CD4-positive, alpha-beta T cell treated with Interleukin-21 for 1 hour (primary cell): Measurements from ENCODE around the gene CEP57.
A peak's percentile ranks its signal among the peaks of the same experiment; 100 is the strongest.
"Not testable (repeated sequence)": the region's sequence is repeated elsewhere in the genome, so short reads cannot be mapped to it uniquely, and the experiment has no call there.

Source experiments
- DNase-seq: peaks from one replicate; pipeline ENCODE4 v3.0.0-alpha.2; 2020

Gene CEP57

DNA sequence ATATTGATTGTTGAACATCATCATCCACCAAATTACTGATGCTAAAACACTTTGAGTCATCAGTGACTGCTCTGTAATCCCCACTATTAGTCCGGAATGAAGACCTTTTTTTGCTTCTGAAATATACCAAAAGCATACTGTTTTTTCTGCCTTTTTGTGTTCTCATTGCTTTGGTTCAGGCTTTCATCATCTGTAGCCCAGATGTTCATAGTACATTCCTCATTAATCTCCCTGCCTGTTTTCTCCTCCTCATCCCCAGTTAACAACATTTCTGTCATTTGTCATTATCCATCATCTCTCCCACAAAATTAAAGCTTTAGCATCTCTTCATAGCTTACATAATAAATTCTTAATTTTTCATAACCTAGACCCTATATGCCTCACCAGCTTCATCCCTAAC lies 9.2 kb downstream of the CEP57 start:
- no peak for DNase-seq

DNA sequence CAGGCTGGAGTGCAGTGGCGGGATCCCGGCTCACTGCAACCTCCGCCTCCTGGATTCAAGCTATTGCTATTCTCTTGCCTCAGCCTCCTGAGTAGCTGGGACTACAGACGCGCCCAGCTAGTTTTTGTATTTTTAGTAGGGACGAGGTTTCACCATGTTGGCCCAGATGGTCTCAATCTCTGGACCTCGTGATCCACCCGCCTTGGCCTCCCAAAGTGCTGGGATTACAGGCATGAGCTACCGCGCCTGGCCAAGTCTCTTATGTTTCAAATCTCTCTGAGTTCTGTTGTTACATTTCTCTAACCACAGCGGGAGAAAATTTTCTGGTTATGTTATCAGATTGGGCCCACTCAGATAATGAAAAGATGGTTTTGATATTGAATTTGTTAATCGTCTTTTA lies 10.1 kb downstream of the CEP57 start:
- no peak for DNase-seq

DNA sequence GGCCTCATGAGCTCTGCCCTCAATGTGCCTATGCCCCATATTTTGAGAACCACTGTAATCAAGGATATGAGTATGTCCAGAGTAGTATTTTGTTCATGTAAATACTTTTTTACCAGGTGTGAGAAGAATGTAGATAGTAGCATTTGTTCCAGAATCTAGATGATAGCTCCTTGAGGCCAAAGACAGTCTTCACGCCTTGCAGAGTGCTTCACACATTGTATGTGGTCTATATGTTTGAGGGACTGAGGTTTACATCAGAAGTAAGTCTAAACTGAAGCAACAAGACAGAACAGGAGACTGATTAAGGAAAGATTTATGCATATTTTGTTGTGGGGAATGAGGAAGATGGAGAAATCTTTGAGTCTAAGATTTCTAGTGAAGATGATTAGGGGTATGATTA lies 12.5 kb downstream of the CEP57 start:
- DNase-seq: no peak

DNA sequence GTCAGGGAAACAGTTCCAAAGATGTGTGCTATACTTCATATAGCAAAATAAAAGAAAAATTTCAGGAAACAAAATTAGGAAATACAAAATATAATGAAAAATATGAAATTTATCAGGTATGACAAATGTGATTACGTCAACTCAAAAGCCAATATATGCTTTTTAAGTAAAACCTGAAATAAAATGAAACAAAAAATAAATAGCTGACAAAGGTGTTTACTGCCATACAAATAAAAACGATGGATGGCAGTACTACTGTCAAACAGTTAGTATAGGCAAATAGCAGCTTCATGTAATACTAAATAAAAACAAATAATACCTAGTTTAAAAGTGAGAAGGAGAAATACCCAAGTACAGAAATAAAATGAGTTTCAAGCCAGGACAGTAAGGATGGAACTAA lies 13.7 kb downstream of the CEP57 start:
- DNase-seq: no peak

DNA sequence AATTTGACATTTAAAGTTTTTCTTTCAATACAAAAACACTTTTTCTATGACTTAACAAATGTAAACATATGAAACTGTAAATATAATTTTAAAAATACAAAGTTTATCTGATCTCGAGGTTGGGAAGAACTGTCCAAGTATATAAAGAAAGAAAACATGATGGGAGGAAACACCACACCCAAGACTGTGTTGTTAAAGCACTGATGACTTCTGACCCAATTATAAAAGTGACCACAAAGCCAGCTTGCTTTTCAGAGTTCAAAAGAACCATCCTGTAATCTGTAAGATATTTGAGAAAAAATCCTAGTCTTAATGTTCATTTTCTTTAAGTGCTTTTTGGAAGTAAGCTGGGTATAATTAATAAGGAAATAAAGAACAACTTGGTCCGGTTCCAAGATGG lies 15.6 kb downstream of the CEP57 start:
- DNase-seq: no peak

DNA sequence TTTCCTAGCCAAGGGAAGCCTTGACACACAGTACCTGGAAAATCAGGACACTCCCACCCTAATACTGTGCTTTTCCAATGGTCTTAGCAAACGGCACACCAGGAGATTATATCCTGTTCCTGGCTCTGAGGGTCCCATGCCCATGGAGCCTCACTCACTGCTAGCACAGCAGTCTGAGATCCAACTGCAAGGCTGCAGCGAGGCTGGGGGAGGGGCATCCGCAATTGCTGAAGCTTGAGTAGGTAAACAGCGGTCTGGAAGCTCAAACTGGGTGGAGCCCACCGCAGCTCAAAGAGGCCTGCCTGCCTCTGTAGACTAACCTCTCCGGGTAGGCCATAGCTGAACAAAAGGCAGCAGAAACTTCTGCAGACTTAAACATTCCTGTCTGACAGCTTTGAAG lies 16.2 kb downstream of the CEP57 start:
- DNase-seq: not testable (repeated sequence)

DNA sequence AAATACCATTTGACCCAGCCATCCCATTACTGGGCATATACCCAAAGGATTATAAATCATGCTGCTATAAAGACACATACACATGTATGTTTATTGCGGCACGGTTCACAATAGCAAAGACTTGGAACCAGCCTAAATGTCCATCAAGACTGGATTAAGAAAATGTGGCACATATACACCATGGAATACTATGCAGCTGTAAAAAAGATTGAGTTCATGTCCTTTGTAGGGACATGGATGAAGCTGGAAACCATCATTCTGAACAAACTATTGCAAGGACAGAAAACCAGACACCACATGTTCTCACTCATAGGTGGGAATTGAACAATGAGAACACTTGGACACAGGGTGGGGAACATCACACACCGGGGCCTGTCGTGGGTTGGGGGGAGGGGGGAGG lies 20.8 kb downstream of the CEP57 start:
- DNase-seq: not testable (repeated sequence)

DNA sequence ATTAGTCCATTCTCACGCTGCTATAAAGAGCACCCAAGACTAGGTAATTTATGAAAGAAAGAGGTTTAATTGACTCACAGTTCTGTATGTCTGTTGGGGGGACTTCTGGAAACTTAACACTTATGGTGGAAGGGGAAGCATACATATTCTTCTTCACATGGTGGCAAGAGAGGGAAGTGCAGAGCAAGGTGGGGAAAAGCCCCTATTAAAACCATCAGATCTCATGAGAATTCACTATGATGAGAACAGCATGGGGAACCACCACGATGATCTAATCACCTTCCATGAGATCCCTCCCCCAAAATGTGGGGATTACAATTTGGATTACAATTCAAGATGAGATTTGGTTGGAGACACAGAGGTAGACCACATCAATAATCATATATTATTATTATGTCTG lies 25.7 kb downstream of the CEP57 start:
- no peak for DNase-seq

DNA sequence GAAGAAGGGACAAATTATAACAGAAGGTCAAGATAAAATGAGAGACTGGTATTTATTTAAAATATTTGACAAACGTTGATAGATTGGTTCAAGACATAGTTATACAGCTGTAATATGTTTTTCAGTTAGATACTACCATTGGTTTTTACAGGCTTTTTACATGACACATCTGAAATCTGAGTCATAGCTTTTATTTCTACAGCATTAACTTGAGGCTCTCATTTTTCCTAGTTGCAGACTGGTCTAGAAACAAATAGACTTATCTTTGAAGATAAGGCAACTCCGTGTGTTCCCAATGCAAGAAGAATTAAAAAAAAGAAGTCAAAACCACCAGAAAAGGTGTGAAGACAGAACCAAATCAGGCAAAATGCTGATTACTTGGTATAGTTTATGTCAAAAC lies 31.3 kb downstream of the CEP57 start:
- DNase-seq: no peak

DNA sequence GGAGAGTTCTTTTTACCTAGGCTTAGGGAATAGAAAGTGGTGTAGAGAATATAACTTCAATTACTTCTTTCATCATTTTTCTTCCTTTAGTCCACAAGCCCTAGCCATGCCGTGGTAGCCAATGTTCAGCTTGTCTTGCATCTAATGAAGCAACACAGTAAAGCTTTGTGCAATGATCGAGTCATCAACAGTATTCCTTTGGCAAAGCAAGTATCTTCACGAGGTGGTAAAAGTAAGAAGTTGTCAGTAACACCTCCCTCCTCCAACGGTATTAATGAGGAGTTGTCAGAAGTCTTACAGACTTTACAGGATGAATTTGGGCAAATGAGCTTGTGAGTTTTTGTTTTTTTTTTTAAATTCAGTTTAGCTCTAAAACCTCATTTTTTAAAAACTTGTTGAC lies 37.4 kb downstream of the CEP57 start:
- DNase-seq: no peak

DNA sequence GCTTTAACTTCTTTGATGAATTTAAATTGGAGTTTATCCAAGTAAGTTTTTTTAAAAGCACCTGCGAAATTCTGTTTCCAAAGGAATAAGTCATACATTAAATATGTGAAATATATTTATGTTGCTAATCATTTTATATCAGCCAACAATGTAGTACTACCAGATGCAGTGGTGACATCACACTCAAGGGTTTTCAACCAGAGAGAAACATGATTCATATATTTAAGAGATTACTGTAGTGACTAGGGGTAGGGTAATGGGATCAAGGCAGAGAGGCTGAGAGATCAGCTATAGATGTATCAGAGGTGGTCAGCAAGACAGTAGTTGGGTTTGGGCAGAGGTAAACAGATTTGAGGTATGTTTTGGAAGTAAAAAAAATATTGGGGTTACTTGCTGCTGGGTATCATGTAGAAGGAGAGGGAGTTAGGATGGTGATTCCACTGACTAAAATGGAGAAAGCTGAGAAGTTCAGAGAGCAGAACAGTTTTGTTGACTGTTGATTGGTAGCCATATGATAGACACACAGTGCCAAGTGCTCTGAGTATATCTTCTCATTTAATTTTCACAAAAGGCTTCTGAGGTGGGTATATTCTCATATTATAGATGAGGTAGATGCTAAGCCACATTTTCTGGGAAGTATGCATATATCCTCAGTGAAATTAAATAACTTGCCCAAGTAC lies 39.4 kb downstream of the CEP57 start:
- no peak for DNase-seq

DNA sequence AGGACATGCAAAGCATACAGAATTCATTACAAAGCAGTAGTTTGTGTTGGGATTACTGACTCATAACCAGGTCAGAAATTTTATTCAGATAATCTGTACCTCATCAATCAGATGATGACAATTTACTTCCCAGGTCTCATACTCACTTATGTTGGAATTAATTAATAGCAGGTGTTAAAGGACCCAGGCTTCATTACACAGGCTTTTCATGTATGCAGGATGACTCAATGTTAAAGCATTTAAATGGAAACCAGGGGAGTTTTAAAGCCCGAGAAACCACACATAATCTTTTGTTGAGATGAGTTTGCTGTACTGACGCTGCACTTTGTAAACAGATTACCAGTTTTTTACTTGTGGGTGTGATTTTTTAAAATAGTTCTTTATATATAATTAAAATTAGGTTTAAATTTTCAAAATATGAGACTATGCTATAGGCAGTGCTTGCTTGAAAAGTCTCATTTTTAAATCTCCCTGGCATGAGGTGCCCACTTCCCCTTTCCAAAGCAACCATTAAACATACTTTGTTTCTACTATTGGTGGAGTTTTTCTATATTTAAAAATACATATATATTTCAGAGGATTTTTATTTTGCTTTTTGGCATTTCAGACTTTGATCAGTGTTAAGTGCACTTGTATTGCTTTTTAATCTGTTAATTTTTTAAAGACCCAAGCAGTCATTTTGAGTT lies 41.0 kb downstream of the CEP57 start:
- DNase-seq: no peak

DNA sequence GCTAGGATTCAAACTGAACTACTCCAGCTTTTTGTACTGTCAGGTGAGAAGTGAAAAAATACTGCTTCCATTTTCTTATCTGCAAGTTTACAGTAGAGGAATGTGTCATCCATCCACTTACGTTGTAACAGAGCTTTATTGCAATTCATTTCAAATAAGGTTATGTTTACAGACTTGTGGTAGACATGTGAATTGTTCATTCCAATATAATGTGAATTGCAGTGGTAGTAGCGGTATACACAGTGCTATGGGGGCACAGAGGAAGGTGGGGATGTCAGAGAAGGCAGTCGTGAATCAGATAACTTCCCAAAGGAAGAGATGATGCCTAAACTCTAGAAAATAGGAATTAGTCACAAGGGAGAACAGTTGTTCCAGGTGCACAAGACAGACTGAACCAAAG lies 42.5 kb downstream of the CEP57 start:
- no peak for DNase-seq

DNA sequence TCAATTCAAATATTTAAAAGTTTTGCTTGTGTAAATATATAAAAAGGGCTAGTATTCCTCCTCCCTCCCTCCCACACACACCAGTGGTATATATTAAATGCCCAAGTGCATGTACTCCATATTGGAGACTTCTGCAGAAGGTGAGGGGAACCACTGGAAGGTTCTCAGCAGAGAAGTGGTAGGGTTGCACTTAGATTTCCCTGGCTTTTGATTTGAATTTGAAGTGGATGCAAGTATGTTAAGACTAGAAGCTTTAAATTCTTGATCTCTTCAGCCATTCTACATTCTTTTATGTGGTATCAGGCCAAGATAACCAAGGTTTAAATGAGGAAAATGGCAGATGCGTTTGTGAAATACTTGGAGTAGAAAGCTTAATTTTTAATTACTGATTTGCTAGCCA lies 43.1 kb downstream of the CEP57 start:
- no peak for DNase-seq

DNA sequence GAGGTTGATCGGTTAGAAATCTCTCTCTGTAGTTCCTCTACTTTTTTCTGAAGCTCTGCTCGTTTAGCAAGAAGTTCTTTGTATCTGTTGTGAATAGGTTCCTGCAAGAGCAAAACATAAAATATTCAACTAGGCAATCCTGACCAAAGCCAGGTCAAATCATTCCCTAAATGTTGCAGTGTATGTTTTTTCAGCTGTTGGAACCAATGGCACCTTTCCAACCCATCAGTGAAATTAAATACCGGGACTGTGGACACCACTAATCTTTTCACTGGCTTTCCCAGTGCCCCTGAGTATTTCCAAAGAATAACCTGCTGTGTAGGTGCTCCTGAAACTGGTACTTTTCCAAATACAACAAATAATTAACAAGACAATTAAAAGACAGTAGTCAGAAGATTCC lies 45.1 kb downstream of the CEP57 start:
- DNase-seq: no peak

DNA sequence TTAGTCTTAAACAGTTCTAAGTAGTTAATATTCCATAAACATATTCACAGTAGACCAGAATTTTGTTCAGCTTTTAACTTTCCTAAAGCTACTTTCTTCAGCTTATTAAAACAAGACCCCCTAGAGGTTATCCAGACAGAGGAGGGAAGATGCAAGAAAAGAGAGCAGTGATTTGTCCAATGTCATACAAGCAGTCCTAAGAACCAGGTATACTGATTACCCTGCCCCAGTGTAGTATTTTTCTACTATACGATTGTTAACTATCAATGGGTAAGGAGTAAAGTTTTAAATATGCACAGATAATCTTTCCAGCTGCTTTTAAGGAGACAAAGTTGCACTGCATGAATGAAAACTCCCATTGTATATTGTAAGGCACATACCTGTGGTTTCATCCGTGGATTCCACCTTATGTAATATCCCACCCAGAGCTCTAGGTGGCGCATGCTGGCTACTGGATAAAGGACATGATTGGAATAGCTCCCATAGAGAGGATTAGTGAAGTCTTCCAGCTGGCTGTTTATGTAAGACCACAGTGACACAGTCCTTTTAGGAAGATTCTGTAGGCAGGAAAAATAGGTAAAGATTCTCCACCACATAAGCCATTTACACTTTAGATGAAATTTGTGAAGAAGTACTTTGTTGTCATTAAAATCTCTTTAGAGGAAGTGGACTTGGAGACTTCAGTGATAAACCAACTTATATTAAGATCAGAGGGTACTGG lies 45.6 kb downstream of the CEP57 start:
- peak; percentile 68 for DNase-seq

DNA sequence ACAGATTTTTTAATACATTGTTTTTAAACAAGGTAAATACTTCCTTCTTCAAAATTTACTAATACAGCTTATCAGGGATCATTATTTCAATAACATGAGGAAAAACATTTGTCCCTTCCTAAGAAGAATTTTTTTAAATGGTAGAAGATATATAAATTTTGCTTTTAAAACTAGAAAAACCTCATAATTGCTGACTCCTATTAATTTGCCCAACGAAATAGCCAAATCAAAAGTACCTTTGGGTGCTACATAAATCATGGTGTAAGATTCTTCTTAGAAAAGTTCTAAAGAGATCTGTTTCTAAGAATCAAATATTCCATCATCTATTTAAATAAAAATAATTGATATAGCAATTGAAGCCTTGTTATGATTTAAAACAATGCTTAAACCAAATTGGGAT lies 54.9 kb downstream of the CEP57 start:
- DNase-seq: no peak

DNA sequence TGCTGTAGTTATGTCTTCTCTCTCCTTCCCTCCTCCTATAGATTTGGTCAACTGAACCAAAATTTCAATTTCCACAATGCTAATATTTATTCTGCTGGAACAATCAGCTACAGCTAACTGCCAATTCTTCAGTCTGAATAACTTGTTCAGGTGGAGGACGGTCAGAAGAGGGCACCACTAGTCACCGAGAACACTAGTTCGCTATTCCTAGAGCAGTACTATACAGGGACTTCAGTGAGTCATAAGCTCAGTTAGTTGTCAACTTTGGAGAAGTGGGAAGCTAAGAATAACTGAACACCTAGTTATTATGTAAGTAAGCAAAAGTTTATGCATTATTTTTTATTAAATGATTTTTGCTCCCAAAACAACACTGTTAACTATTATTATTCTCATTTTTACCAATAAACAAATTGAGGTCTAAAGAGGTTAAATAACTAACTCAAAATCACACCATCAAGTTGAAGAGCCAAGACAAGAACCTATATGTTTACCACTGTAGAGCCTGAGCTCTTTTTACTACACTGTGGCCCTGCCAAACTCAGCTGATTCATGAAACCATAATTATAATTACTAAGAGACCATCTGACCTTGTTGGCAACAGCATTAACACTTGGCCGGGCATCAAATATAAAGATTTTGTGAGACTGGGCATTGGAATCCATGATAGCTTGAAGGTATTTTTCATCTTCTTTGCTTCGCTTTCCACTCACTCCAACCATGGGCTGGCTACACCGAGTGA lies 59.0 kb downstream of the CEP57 start:
- peak; percentile 13 for DNase-seq

DNA sequence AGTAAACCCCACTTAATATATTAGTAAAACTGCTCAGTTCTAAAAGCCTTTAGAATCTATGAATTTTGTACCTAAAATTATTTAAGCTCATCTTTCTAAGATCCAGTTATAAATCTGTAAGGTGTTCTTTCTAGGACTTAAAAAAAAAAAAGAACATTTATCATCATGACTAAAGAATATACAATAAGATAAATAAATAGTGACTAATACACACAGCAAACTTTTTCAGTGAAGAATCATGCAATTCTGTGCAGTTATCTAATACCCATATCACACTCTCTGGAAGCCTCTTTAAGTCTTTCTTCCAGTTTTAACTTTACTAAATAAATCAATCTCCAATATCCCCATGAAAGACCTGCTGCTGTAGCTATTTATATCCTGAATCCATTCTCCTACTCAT lies 59.8 kb downstream of the CEP57 start:
- DNase-seq: no peak

DNA sequence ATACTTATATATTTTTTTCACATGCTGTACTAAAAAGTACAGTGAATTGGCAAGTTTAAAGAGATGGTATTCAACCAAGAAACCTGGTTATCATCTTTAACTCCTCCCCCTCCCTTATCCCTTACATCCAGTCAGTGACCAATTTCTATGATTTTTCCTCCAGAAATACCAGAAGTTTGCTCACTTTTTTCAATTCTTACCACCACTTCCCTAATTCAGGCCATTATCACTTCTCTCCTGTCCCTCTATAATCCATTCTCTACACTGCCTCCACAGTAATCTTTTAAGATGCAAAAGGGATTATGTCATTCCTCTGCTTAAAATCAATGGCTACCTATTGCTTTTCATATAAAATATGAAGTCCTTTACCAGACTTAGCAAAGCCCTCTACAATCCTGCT lies 62.8 kb downstream of the CEP57 start:
- DNase-seq: no peak

DNA sequence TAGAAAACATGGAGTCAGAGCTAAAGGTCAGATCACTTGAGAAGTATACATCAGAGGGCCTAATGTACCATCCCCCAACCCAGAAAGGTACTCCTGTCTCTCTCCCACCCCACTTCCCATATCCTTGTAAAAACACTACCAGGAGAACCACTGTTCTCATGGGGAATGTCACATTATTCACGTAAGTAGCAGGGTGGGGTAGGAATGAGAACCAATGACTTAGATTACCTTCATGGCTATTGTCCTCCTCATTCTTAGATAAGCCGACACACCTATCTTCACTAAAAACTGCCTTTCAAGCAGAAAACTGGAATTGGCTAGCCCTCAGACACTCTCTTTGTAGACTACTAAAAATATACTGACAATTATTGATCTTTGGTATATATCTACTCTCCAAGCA lies 63.6 kb downstream of the CEP57 start:
- no peak for DNase-seq

DNA sequence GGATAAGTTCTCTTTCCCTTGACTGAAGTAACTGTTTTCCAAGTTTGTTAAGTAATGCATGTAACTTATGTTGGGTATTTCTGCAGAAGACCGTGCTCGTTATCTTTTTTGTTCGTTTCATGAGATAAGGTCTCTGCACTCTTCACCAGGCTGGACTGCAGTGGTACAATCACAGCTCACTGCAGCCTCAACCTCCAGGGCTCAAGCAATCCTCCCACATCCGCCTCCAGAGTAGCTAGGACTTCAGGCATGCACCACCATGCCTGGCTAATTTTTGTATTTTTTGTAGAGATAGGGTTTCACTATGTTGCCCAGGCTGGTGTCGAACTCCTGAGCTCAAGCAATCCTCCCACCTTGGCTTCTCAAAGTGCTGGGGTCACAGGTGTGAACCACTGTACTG lies 64.1 kb downstream of the CEP57 start:
- DNase-seq: not testable (repeated sequence)

DNA sequence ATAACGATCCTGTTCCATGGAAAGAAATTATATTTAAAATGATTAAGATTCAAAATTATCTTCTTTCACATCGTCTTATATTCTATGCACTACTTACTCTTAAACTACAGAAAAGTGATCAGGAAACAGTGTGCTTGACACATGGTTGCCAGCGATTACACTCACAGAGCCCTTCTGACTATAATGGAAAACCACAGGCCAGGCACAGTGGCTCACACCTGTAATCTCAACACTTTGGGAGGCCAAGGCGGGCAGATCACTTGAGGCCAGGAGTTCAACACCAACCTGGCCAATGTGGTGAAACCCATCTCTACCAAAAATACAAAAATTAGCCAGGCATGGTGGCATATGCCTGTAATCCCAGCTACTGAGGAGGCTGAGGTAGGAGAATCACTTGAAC lies 69.7 kb downstream of the CEP57 start:
- DNase-seq: not testable (repeated sequence)
